ENCODE results near the gene LIN54. TPM values are rescaled to one million over a fixed set of nuclear protein-coding genes. Genes with fewer than 3 reads are reported as not detected.

LIN54 gene
- polyA plus RNA-seq, 2 of the 4 experiments (the other 2 are of a cell fraction) = 6.7 to 12.7 TPM

DNA sequence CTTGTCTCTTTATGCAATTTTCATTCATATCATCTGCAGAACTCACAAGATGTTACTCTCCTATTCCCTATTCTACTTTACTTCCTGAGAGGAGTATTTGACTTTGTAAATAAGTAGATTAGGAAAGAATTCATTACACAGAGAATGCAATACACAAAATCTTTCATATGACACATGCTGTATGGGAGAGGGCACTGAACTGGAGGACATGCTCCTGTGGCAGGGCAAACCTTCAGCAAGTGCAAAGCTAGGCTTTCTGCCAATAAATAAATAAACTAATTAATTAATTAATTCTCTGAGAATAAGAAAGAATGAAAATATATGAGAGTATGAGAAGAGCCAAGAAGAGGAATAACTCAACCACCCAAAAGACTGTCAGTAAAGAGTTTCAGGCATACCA, 76.2 kb downstream of the LIN54 start:
- H3K4me3 ChIP-seq = no peak overlapping the region
- ChIA-PET POLR2A (no interaction called here), CTCF (no interaction called here)
- FAIRE-seq (no peak), DNase-seq (ENCODE audit: low read depth in 1 of 2, low spot score in 1 of 2) (no peak), ATAC-seq (no peak)
- TF ChIP-seq MYC (IDR thresholded peaks at IDR 0.05; ENCODE audit: borderline replicate concordance, low read length) (no peak), EHMT2 (IDR thresholded peaks at IDR 0.05; ENCODE audit: low read depth) (no peak), HOXB13 (CRISPR knock-in tag; IDR thresholded peaks at IDR 0.05; ENCODE audit: low read depth) (no peak), EP300 (IDR thresholded peaks at IDR 0.05) (no peak)
- H3K4me1 ChIP-seq = no peaks in the 10 kb centered on the region
- H3K9me3 ChIP-seq = no peaks in the 10 kb centered on the region
- no peak overlapping the region for H3K27ac ChIP-seq
- no peak overlapping the region for H3K4me2 ChIP-seq

- Histone ChIP-seq H3K9me3 (no peaks in the 10 kb centered on the region), H3K4me3 (no peak overlapping the region), H3K4me2 (no peak overlapping the region), H3K4me1 (no peaks in the 10 kb centered on the region), H3K27ac (no peak overlapping the region)
- ChIA-PET POLR2A (no interaction called here), CTCF (interaction anchor here (0.5 to 0.6 kb wide), 2 partner anchors 9 to 477 kb away, joined by 3 read pairs; no protein-coding TSS in a partner anchor)
- DNase-seq (ENCODE audit: low read depth in 1 of 2, low spot score in 1 of 2) (no peak), FAIRE-seq (no peak), ATAC-seq (no peak)
- 77% methylated on average over 5 of the region's 5 CpGs for WGBS (ENCODE audit: missing lambda C conversion rate)
- no peak for TF ChIP-seq NPAS2 (CRISPR knock-in tag; IDR thresholded peaks at IDR 0.05; ENCODE audit: borderline replicate concordance)
- no peak for TF ChIP-seq RNF2 (IDR thresholded peaks at IDR 0.05; ENCODE audit: borderline replicate concordance, low read depth)
- TF ChIP-seq SREBF2 (IDR thresholded peaks at IDR 0.05) = no peak
- TF ChIP-seq RCOR1 (IDR thresholded peaks at IDR 0.05; ENCODE audit: low read depth, low read length) = no peak
Observed at GRCh38 chr4:82930848-82931755, 79.5 kb downstream of the LIN54 start.

DNA sequence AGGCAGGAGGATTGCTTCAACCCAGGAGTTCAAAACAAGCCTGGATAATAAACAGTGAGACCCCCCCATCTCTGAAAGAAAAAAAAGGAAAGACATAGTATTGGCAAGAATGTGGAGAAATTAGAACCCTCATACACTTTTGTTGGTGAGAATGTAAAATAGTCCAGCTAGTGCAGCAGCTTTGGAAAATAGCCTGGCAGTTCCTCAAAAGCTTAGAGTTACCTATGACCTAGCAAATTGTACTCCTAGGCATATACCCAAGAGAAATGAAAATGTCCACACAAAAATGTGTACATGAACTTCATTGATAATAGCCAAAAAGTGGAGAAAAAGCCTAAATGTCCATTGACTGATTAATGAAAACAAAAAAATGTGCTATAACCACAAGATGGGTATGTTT, 88.8 kb downstream of the LIN54 start:
- Histone ChIP-seq H3K27ac (no peak overlapping the region), H3K4me1 (no peaks in the 10 kb centered on the region), H3K9me3 (no peaks in the 10 kb centered on the region), H3K4me2 (no peak overlapping the region), H3K4me3 (no peak overlapping the region)
- ChIA-PET POLR2A (no interaction called here), CTCF (interaction anchor here (0.8 kb wide), 1 partner anchor 10 kb away, joined by 3 read pairs; no protein-coding TSS in a partner anchor)
- ATAC-seq (no peak), FAIRE-seq (no peak), DNase-seq (ENCODE audit: low read depth in 1 of 2, low spot score in 1 of 2) (no peak)
- TF ChIP-seq MYC (IDR thresholded peaks at IDR 0.05; ENCODE audit: borderline replicate concordance, low read length) (no peak), EP300 (IDR thresholded peaks at IDR 0.05) (no peak), EHMT2 (IDR thresholded peaks at IDR 0.05; ENCODE audit: low read depth) (no peak), HMGXB4 (CRISPR knock-in tag; IDR thresholded peaks at IDR 0.05; ENCODE audit: borderline replicate concordance) (no peak), SMC3 (IDR thresholded peaks at IDR 0.05) (no peak), MAFK (IDR thresholded peaks at IDR 0.05; ENCODE audit: partially characterized antibody) (no peak), KDM1A (IDR thresholded peaks at IDR 0.05; ENCODE audit: low read depth) (no peak), RFX5 (IDR thresholded peaks at IDR 0.05) (no peak), CBX2 (IDR thresholded peaks at IDR 0.05; ENCODE audit: borderline replicate concordance, low read depth) (no peak), FOSL2 (IDR thresholded peaks at IDR 0.05) (no peak), FOSL2 (CRISPR knock-in tag; IDR thresholded peaks at IDR 0.05) (no peak), GATA3 (IDR thresholded peaks at IDR 0.05; ENCODE audit: borderline replicate concordance) (no peak), USF2 (IDR thresholded peaks at IDR 0.05) (no peak), BHLHE40 (IDR thresholded peaks at IDR 0.05; ENCODE audit: low read depth, low read length) (no peak), KDM5A (IDR thresholded peaks at IDR 0.05) (no peak), HDAC2 (IDR thresholded peaks at IDR 0.05) (no peak), CHD4 (IDR thresholded peaks at IDR 0.05; ENCODE audit: borderline replicate concordance) (no peak), HOXB5 (CRISPR knock-in tag; IDR thresholded peaks at IDR 0.05) (no peak)
